Sigmoid colon (tissue), 7 donors: ENCODE results near the gene PPP1R14D. TPM values are rescaled to one million over a fixed set of nuclear protein-coding genes. Genes with fewer than 3 reads are reported as not detected.
A peak's percentile ranks its signal among the peaks of the same experiment; 100 is the strongest.

Experiments used
- DNase-seq: peaks from one replicate; pipeline ENCODE4 v3.0.0-alpha.2; 2019
- H3K27ac ChIP-seq, 4 donors: fragments of 200-600 bp; sonication (generic); one replicate each; pipeline ENCODE4 v1.5.1; 2016 to 2019; ENCODE audit warnings: mild to moderate bottlenecking in 1 of 4
- H3K27me3 ChIP-seq, 3 donors: fragments of 200-600 bp; sonication (generic); one replicate each; pipeline ENCODE4 v1.5.1; 2019; ENCODE audit warnings: mild to moderate bottlenecking in 1 of 3
- H3K36me3 ChIP-seq, 4 donors: fragments of 200-600 bp; sonication (generic); one replicate each; pipeline ENCODE4 v1.5.1; 2016 to 2019
- H3K4me1 ChIP-seq, 4 donors: fragments of 200-600 bp; sonication (generic); one replicate each; pipeline ENCODE4 v1.5.1; 2017 to 2019
- H3K4me3 ChIP-seq, 4 donors: fragments of 200-600 bp; sonication (generic); one replicate each; pipeline ENCODE4 v1.5.1; 2017 to 2019; ENCODE audit warnings: mild to moderate bottlenecking in 2 of 4, moderate library complexity in 1 of 4
- H3K9me3 ChIP-seq, 4 donors: fragments of 200-600 bp in 3 of 4; sonication (generic) in 3 of 4; one replicate each; pipeline versions ENCODE4 v1.5.1 to v1.6.1; 2013 to 2019
- EP300 ChIP-seq, 4 donors: sonication (generic); formaldehyde crosslinking; IDR thresholded peaks; one replicate each; pipeline ENCODE4 v1.6.1; 2017; ENCODE audit warnings: antibody characterized with exemption in 4 of 4
- POLR2A ChIP-seq, 2 donors: fragments of 450-650 bp; IDR thresholded peaks; one replicate each; pipeline ENCODE4 v1.6.1; 2016; ENCODE audit warnings: antibody characterized with exemption in 2 of 2, mild to moderate bottlenecking in 2 of 2, moderate library complexity in 2 of 2
- POLR2AphosphoS5 ChIP-seq, 4 donors: sonication (generic); formaldehyde crosslinking; IDR thresholded peaks; one replicate each; pipeline ENCODE4 v1.6.1; 2017; ENCODE audit warnings: antibody characterized with exemption in 4 of 4
- WGBS, 2 donors: extraction: QIAGEN DNeasy Blood & Tissue Kit; methylation state at CpG; one replicate each; pipeline ENCODE4 v1.1.7; 2013; 5-methylcytosine and 5-hydroxymethylcytosine counted together
- intact Hi-C: fragments of 100-400 bp; cut with DNase I; formaldehyde crosslinking; loops from one replicate; pipeline ENCODE4 v1.15.1; 2023
- polyA plus RNA-seq, 3 donors: library from polyadenylated mRNA; stranded (reverse); fragments of 200-250 nt; gene quantifications; one replicate each; pipeline ENCODE4 v1.2.3, GENCODE V29; 2013
- total RNA-seq, 4 donors: library from RNA; depleted of rRNA; stranded (reverse); fragments of >200 nt; gene quantifications; one replicate each; pipeline ENCODE4 v1.1.0, GENCODE V29; 2016
- TF ChIP-seq, protein P1 (sequence below), 4 experiments: fragments of 450-650 bp in 3 of 4; fragments of 200-600 bp in 1 of 4; IDR thresholded peaks; one replicate each; pipeline ENCODE4 v1.5.1; 2016 to 2019; ENCODE audit warnings: antibody characterized with exemption in 4 of 4, mild to moderate bottlenecking in 3 of 4, moderate library complexity in 2 of 4
- donor health status: healthy with polysubstance abuse.
- donor health status: Bipolar disorder and iron deficiency.
- donor health status: healthy.

The PPP1R14D gene
- total and polyA plus RNA-seq, 7 donors: 211 to 395 (median 212) TPM; not detected in 4

DNA sequence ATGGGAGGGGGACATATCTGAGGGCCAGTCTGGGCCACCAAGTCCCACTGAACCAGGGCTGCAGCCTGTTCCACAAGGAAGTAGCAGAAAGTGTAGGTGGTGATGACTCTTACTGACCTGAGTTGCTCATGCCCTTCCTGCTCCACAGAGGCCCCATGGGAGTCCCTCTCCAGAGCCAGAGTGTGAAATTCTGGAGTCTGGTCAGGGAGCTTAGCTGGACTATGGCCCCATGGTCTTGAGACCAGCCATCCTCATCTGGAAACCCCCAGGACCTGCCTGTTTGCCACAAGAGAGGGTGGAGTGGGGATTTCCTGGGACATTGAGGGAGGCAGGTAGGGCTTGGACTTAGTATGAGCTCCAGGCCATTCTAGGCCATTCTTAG, 18.3 kb upstream of the PPP1R14D start:
- TF ChIP-seq, protein P1, sequence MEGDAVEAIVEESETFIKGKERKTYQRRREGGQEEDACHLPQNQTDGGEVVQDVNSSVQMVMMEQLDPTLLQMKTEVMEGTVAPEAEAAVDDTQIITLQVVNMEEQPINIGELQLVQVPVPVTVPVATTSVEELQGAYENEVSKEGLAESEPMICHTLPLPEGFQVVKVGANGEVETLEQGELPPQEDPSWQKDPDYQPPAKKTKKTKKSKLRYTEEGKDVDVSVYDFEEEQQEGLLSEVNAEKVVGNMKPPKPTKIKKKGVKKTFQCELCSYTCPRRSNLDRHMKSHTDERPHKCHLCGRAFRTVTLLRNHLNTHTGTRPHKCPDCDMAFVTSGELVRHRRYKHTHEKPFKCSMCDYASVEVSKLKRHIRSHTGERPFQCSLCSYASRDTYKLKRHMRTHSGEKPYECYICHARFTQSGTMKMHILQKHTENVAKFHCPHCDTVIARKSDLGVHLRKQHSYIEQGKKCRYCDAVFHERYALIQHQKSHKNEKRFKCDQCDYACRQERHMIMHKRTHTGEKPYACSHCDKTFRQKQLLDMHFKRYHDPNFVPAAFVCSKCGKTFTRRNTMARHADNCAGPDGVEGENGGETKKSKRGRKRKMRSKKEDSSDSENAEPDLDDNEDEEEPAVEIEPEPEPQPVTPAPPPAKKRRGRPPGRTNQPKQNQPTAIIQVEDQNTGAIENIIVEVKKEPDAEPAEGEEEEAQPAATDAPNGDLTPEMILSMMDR (IDR thresholded peaks at IDR 0.05): no peak
- no peak for TF ChIP-seq POLR2AphosphoS5 (IDR thresholded peaks at IDR 0.05)
- no peak for TF ChIP-seq EP300 (IDR thresholded peaks at IDR 0.05)
- no peak for TF ChIP-seq POLR2A (IDR thresholded peaks at IDR 0.05)
- Histone ChIP-seq H3K4me3 (no peak overlapping the region), H3K9me3 (no peaks in the 10 kb centered on the region), H3K27me3 (peaks cover 22 to 57% (median 35%) of the 10 kb centered on the region in 3 donors), H3K4me1 (peaks cover 0 to 19% (median 18%) of the 10 kb centered on the region in 4 donors), H3K36me3 (no peaks in the 10 kb centered on the region), H3K27ac (peak overlapping the region in 2 of 4 donors; percentile 7 to 17)
- intact Hi-C loops: no loop called here
- DNase-seq: no peak

GRCh38 chr15:40845511-40846284, 17.2 kb upstream of the PPP1R14D start:
- intact Hi-C loops: no loop called here
- Histone ChIP-seq H3K4me1 (peaks cover 0 to 19% (median 18%) of the 10 kb centered on the region in 4 donors), H3K4me3 (peak overlapping the region in 1 of 4 donors; percentile 41), H3K27me3 (peaks cover 22 to 58% (median 35%) of the 10 kb centered on the region in 3 donors), H3K27ac (no peak overlapping the region), H3K36me3 (no peaks in the 10 kb centered on the region), H3K9me3 (no peaks in the 10 kb centered on the region)
- TF ChIP-seq, protein P1 (IDR thresholded peaks at IDR 0.05): no peak
- TF ChIP-seq EP300 (IDR thresholded peaks at IDR 0.05): no peak
- TF ChIP-seq POLR2A (IDR thresholded peaks at IDR 0.05): peak in 1 of 2 donors; percentile 68
- WGBS, 2 donors: 16 to 74% methylated on average over 8 of the region's 8 CpGs
- no peak for DNase-seq

GRCh38 chr15:40845036-40845435, 16.5 kb upstream of the PPP1R14D start:
- peaks cover 22 to 58% (median 35%) of the 10 kb centered on the region in 3 donors for H3K27me3 ChIP-seq
- H3K4me3 ChIP-seq: peak overlapping the region in 3 of 4 donors; percentile 41 to 43 (median 43)
- intact Hi-C loops: no loop called here
- peak overlapping the region in 1 of 4 donors; percentile 56 for H3K27ac ChIP-seq
- H3K36me3 ChIP-seq: no peaks in the 10 kb centered on the region
- no peaks in the 10 kb centered on the region for H3K9me3 ChIP-seq
- no peak for TF ChIP-seq POLR2A (IDR thresholded peaks at IDR 0.05)
- no peak for TF ChIP-seq POLR2AphosphoS5 (IDR thresholded peaks at IDR 0.05)
- no peak for TF ChIP-seq EP300 (IDR thresholded peaks at IDR 0.05)
- TF ChIP-seq, protein P1 (IDR thresholded peaks at IDR 0.05): no peak
- H3K4me1 ChIP-seq: peaks cover 0 to 19% (median 18%) of the 10 kb centered on the region in 4 donors
- WGBS, 2 donors: 13 to 53% methylated on average over 12 of the region's 12 CpGs
- DNase-seq: no peak

- Histone ChIP-seq H3K27ac (peak overlapping the region in 2 of 4 donors; percentile 0 to 56), H3K27me3 (peaks cover 22 to 58% (median 35%) of the 10 kb centered on the region in 3 donors), H3K4me1 (peaks cover 0 to 19% (median 18%) of the 10 kb centered on the region in 4 donors), H3K9me3 (no peaks in the 10 kb centered on the region), H3K4me3 (peak overlapping the region in 3 of 4 donors; percentile 41 to 43 (median 43)), H3K36me3 (no peaks in the 10 kb centered on the region)
- TF ChIP-seq, protein P1 (IDR thresholded peaks at IDR 0.05): no peak
- TF ChIP-seq EP300 (IDR thresholded peaks at IDR 0.05) (no peak), POLR2AphosphoS5 (IDR thresholded peaks at IDR 0.05) (no peak), POLR2A (IDR thresholded peaks at IDR 0.05) (no peak)
- DNase-seq: no peak
- intact Hi-C loops: no loop called here
- 0 to 1% methylated on average over 28 of the region's 28 CpGs for WGBS, 2 donors
These were observed 16.2 kb upstream of the PPP1R14D start for GRCh38 chr15:40844696-40845030.
